Non-pigmented ciliary epithelial cell (primary cell): ENCODE results near the gene ETDC.
A peak's percentile ranks its signal among the peaks of the same experiment; 100 is the strongest.
"Not testable (repeated sequence)": the region's sequence is repeated elsewhere in the genome, so short reads cannot be mapped to it uniquely, and the experiment has no call there.

ENCODE experiments used
- DNase-seq: peaks from one replicate; pipeline ENCODE4 v3.0.0-alpha.2; 2010; ENCODE audit warnings: low read depth

Gene ETDC

DNA sequence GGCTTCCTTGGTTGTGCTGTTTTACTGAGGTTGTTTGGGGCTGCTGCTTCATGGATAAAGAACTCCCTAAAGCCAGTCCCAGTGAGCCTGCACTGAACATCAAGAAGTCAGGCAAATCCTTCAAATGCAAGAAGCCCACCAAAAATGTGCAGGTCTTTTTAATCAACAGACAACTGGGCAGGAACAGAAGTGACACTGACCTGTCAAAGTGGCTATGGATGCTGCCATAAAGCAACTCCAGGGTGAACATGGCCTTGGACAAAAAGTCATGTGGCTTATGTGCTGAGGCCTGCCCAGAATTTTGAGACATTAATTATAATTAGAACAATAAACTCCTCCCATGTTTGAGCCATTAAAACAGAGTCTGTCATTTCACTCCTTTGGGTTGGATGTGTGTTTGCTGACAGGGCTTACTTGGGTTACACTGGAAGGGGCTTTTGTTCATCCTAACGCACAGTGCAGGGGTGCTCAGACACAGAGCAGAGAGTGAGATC lies at the start of gene ETDC:
TSS of gene ETDC (plus strand) at position 51 of the 494 bp plus-strand sequence. CDS start at position 51, 0 bp downstream.
- DNase-seq: no peak

DNA sequence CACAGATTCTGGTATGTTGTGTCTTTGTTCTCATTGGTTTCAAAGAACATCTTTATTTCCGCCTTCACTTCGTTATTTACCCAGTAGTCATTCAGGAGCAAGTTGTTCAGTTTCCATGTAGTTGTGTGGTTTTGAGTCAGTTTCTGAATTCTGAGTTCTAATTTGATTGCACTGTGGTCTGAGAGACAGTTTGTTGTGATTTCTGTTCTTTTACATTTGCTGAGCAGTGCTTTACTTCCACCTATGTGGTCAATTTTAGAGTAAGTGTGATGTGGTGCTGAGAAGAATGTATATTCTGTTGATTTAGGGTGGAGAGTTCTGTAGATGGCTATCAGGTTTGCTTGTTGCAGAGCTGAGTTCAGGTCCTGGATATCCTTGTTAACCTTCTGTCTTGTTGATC lies 48.3 kb upstream of the ETDC start:
- not testable (repeated sequence) for DNase-seq

DNA sequence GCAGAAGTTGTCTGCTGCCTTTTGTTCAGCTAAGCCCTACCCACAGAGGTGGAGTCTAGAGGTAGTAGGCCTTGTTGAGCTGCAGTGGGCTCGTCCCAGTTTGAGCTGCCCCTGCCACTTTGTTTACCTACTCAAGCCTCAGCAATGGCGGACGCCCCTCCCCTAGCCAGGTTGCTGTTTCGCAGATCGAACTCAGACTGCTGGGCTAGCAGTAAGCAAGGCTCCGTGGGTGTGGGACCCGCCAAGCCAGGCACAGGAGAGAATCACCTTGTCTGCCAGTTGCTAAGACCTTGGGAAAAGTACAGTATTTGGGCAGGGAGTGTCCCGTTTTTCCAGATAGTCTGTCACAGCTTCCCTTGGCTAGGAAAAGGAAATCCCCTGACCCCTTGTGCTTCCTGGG lies 45.9 kb upstream of the ETDC start:
- not testable (repeated sequence) for DNase-seq

DNA sequence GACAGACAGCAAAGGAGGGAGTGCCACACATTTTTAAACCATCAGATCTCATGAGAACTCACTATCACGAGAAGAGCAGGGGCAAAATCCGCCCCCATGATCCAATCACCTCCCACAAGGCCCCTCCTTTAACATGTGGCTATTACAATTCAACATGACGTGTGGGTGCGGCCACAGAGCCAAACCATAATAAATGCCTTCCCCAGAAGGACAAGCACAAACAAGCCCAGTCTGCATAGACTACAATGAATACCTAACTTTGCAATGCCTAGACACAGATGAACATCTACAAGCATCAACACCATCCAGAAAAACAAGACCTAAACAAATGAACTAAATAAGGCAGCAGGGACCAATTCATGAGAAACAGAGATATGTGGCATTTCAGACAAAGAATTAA lies 45.1 kb upstream of the ETDC start:
- no peak for DNase-seq

DNA sequence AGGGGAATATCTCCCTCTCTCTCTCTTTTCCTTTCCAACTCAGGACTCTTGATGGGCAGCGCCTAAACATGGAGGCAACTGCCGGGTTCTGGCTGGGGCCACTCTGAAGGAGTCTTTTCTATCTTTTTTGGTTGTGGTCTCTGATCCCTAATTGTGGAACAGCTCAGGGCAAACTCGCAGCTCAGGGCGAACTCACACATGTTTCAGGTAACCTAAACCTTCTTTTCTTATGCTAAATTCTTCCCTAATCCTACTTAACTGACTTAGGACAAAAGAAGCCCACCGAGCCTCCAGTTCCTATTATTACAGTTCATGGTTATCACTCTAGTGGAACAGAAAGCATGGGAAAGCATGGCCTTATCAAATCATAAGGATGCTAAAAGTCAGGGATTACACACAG lies 36.1 kb upstream of the ETDC start:
- DNase-seq: no peak

DNA sequence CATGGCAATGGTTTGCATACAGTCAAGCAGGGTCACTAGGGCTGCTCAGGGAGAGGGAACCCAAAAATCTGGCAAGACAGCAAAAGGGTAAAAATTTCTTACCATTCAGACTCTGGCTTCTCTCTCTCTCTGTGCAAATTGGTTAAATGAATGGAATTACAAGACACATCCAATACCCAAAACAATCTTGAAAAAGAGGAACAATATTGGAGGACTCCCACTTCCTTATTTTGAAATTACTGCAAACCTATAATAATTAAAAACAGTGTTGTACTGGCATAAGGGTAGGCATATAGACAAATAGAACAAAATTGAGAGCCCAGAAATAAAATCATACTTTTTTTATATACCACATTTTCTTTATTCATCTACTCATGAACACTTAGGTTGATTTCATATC lies 33.3 kb upstream of the ETDC start:
- no peak for DNase-seq

DNA sequence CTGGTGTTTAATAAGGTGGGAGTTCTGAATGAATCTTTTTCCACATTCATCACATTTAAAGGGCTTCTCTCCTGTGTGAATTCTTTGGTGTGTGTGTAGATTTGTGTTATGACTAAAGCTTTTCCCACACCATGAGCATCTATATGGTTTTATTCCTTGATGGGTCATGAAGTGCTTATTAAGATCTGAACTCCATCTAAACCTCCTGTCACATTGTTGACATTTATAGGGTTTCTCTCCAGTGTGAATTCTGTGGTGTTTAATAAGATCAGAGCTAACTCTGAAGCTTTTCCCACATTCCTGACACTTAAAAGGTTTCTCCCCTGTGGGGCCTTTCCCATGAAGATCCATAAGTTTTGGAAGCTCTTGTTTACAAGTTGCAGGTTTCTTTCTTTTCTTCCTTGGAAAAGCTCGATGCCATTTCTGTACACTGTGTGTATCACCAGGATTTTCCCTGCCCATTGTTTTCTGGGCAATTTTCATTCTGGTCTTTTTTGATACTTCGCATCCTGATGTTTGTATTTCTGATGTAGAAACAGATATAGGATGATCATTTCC lies 21.9 kb upstream of the ETDC start:
- DNase-seq: no peak

DNA sequence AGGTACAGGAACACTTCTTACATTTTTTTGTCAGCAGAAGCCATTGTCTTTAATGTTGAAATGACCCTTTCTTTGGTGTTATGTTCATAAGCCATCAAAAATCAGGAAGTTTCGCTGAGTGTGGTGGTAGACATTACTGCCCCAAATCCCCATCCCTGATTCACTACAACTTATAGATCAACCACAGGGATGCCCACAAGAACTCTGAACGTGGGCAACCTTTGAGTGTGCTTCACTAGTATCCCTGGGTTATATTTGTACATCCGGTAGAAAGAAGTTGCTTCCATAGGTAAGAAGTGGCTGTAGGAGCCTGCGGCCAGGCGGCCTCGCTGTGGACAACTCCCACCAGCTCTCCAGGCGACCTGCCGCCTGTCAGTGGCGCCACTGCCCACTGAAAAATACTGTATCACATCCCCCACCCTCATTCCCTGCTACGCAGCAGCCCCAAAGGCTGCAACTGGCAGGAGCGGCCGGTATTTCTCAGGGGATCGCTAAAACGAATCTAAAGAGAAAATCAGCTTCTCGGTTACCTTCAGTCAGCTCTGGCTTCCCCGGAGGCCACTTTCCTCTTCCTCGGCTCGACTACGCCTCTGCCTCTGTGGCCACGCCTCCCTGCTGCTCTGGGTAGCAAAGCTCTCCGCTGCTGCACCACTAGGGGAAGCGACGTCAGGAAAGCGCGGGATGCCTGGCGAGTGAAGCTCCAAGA lies 13.9 kb upstream of the ETDC start:
- no peak for DNase-seq

DNA sequence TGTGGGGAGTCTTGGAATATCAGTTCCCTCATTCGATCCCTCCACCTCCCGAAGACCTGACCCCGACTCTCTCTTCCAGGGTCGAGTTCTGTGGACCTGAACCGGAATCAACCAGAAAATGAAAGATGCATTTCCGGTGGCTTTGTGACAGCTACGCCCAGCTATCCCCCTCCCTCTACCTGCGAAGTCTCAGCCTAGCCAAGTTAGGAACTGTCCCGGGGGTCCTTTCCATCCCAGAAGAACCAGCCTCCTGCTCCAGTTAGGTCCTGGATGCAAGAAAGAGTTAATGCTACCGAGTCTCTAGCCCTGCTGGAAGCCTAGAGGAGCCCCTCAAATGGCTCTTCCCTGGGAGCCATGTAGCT lies 13.4 kb upstream of the ETDC start:
- no peak for DNase-seq

DNA sequence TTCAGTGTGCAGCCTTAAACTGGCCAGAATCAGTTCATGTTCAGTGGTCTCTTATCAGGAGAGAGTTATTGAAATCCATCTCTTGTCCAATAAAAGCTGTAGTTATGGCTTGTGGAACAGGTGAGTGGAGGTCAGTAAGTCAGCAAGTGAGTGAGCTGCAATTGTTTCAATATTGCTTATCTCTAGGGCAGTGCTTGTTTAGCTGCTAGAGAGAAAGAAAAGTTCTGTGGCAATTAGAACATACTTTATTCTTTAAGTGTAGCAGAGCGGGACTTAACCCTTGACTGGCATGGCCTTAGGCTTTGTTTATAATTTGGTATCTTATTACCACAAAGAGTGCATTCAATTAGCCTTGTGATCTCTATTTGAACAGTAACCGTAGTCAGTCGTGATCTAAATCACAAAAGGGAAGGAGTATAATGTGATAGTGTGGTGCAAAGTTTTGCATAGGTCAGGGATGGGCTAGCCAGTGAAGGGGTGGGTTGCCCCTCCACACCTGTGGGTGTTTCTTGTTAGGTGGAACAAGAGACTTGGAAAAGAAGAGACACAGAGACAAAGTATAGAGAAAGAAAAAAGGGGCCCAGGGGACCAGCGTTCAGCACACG lies 6.9 kb upstream of the ETDC start:
- no peak for DNase-seq

DNA sequence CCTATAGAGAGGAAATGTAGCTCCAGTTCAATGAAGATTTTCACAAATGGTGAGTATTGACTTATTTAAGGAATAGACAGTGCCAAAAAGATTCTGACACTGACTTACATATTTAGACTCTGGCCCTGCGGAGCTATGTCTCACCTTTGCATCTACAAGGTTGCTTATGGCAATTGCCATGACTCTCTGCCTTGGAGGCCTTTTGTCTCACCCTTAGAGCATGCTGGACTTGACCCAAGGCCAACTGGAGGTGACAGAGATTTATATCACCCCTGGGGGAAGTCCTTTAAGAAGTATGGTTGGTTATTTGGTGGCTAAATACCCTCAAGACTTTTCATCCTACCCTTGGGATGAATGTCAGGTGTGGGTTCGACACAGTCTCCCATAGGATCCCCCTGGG lies 4.5 kb upstream of the ETDC start:
- DNase-seq: no peak

DNA sequence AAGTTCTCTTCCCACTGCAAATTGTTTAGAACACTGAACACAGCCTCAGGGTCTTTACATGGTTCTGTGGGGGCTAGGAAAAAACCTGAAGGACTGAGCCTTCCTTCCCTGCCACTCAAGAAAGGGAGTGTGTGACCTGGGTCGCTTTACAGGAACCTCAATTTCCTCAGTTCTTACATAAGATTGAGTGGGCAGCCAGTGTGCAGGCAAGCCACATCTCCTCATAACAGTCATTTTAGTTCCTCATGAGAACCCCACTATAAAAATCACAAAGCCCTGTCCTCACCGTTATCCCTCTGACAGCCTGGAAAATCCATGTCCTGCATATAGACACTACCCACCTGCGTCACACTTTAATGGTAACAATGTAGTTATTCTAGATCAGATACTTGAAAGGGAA lies 2.1 kb upstream of the ETDC start:
- DNase-seq: no peak

DNA sequence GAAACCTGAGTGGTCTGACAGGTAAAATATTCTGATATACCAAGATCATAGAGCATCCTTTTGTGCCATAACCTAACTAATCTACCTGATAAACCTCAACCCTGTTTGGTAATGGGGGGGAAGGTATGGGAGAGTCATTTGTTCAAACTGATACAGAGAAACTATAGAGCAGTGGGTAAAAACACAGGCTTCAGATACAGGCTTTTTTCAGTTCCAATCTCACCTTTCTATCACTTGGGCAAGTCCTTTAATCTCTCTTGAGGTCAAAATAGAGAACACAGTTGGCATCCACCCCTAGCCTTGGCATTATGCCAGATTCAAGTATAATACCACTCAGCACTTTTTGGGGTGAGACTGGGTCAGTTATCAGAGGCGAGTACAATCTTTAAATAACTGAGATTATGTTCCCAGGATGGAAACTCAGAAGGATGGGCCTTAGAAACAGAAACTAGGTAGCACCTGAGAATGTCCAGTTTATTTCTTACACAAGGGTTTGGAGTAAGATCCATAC lies 880 bp upstream of the ETDC start:
- DNase-seq: no peak

DNA sequence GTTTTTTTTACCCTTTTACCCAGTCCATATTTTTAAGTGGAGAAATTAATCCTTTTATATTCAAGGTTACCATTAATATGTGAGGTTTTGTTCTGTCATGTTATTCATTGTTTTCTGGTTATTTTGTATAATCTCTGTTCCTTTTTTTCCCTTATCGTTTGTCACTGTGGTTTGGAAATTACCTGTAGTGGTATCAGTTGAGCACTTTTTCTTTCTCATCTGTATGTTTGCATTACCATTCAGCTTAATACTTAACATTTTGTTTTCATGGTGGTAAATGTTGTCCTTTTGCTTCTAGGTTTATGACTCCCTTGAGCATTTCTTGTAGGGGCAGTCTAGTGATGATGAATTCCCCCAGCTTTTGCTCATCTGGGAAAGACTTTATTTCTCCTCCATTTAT lies 6.6 kb downstream of the ETDC start:
- DNase-seq: no peak

DNA sequence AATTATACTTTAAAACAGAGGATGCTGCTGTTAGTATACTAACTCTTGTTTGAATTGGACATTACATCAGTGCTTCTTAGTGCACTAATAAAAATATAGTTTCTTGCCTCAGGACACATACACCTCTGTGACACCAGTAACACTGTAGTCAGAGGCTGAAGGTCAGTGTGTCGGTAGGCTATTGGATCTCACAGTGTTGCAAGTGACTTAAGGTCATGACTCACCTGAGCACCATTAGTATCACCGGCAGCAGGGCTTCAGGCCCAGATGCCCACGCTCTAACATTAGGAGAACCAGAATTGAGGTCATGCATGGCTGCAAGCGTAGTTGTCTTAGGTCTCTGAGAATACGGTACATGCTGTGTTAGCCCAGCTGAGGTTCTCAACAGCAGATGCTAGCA lies 15.2 kb downstream of the ETDC start:
- no peak for DNase-seq

DNA sequence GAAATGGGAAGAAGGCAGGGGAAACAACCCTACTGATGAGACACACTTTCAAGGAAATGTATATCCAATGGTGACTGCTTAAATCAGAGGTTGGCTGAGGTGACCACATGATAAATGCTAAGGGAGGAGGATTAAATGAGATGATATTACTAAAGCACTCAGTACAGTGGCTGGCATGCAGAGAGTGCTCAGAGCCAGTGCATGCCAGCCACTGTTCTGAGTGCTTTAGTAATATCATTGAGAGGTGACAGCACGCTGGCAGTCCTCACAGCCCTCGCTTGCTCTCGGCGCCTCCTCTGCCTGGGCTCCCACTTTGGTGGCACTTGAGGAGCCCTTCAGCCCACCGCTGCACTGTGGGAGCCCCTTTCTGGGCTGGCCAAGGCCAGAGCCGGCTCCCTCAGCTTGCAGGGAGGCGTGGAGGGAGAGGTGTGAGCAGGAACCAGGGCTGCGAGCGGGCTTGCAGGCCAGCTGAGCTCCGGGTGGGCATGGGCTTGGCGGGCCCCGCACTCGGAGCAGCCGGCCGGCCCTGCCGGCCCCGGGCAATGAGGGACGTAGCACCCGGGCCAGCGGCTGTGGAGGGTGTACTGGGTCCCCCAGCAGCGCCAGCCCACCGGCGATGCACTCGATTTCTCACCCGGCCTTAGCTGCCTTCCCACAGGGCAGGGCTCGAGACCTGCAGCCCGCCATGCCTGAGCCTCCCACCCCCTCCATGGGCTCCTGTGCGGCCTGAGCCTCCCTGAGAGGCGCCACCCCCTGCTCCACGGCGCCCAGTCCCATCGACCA lies 15.9 kb downstream of the ETDC start:
- not testable (repeated sequence) for DNase-seq

DNA sequence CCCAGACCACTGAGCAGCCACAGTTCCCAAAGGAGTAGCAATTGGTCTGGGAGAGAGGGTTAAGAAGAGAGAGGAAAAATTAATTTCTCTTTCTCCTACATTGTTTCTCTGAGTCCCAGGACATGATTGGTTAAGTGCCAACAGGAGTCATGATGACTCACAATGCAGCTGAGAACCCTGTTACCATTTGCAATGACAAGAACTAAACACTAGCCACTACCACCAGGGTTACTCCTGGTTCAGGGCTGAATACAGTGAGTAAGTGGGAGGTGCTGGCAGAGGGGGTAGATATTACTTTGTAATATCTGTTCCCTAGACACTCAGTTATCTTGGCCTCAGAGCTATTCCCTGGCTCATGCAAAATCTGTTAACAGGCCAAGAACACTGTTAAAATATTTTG lies 18.0 kb downstream of the ETDC start:
- DNase-seq: peak; percentile 73

DNA sequence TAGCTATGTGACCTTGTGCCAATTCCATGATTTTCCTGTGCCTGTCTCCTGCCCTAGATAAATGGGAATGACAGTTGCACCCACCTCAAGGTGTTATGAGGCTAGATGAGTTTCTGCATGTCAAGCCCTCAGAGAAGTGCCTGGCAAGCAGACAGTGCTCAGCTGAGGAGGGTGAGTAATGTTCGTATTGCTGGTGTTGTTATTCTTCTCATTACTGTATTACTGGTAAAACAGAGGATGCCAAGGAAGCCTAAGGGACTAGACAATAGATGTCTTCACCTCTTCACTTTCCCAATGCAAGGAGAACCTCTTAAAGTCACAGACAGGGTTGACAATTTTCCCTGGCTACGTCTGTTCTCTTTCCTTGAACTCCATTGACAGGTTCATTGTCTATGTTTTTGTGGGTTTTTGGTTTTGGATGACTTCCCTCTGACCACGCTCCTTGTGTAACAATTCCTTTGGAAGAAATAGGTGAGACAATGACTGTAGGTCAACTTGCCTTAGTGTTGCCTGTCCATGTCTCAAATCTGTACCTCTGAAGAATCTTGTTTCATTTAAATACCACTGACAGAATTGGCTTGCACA lies 19.2 kb downstream of the ETDC start:
- no peak for DNase-seq

DNA sequence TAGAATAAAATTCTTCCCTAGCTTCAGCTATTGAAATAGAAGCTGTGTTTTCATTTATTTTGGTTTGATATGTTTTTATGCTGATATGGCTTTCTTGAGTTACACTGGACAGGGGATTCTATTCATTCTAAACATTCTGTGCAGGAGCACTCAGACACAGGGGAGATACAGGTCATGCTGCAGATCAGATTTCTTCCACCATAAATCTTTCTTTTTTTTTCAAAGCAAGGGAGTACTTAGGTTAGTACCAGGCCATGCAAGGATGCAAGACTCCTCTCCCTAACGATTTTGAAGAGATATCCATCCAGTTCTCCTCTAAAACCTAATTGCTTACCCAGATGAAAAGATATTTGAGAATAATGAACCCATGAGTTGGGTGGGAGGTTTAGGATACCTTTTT lies 21.4 kb downstream of the ETDC start:
- no peak for DNase-seq

DNA sequence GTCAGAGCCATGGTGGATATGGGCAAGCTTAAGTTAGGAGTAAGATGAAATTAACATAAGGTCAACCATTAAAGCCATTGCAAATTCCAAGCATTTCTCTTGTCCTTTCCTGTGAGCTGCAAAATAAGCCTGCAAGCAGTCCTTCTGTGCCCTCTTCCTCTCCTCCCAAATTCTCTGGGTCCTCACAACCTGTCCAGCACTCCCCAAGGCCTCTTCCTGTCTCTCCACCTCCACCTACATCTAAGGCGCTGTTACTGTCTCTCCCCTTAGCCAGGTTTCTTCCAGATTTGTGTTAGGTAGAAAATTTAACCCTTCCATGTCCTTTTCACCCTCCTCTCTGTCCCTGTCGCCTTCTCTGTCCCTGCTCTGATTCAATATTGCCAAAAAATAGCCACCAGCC lies 22.2 kb downstream of the ETDC start:
- no peak for DNase-seq

DNA sequence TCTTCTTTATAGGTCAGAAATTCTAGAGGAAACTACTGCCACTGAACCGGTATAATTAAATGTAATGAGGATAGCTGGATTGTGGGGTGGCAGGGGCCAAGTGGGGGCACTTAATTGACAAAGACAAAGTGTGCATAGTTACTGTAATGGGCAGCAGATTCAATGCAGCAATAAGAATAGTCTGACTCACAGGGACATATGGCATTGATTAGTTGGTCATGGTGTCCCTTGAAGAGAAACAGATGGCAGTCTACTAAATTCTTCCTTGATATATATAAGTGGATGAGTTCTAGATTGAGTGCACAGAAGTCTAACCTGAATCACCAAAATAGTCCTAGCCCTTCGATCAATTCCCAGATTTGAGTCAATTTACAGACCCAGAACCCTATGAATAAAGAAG lies 31.6 kb downstream of the ETDC start:
- DNase-seq: no peak

DNA sequence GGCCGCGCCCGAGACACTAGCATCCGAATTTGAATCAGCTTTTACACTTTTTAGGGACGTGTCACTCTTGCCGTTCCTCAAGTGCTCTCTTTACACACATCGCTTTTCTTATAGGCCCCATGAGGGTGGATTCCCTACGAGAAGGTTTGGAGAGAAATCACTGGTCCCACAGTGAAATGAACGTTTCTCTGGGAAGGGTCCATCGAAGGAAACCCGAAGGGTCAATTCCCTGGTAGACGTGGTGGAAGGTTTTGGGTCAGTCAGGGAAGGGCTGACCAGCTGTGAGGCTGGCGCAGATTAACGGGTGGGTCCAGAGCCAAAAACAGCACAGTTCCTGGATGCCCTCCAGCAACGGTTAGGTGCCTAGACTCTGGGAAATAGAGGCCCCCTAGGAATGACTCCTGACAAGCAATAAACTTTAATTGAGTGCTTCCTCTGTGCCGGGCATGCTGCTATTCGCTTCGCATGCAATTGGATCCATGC lies 35.9 kb downstream of the ETDC start:
- DNase-seq: no peak
